GF-D8 (cell line): Measurements from ENCODE around the gene KCTD21.

Experiments used
- DNase-seq: peaks from one replicate; lab custom pipeline; 2025; lab: John Stamatoyannopoulos, UW

The KCTD21 gene

DNA sequence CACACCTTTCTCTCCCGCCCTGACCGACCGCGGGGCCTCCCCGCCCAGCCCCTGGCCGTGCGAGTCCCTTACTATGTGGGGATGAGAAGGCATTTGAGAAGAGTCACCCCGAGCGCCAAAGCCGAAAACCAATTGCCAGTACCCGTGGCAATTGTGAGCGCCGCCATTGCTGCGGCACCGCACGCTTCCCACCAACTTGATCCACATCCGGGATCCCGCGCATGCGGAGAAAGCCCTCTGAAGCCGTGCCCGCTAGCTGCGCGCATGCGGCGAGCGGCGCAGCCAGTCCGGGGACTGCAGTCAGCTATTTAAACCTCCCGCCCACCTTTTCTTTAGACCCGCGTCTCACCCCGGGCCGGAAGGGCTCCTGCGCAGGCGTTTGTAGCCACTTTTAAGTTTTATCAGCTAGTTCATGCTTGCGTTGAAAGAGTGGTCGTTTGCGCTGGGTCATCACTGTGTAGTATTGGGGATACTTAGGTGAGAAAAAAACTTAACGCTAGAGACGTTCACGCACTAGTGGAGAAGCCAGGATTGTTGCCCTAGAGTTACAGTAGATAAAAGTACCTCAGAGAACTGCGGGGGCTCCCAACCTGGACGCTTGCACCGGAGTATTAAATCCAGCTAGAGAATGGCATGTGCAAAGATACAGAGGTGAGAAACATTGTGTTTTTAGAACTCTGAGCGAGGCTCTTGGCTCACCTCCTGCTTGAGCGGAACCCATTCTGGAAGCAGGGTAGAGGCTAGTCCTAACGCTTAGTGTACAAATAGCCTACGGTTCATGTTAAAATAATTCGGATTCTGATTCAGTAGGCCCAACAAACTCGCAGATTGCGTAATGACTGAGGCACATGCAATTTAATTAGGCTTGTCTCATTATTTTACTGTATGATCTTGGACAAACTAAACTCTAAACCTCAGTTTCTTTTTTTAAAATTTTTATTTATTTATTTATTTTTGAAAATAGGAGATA, 48.7 kb downstream of the KCTD21 start, which contains the start of gene ALG8:
TSS of gene ALG8 (minus strand) at position 205 of the 970 bp plus-strand sequence. CDS start at position 167, 38 bp downstream.
- peak; percentile 91 for DNase-seq

DNA sequence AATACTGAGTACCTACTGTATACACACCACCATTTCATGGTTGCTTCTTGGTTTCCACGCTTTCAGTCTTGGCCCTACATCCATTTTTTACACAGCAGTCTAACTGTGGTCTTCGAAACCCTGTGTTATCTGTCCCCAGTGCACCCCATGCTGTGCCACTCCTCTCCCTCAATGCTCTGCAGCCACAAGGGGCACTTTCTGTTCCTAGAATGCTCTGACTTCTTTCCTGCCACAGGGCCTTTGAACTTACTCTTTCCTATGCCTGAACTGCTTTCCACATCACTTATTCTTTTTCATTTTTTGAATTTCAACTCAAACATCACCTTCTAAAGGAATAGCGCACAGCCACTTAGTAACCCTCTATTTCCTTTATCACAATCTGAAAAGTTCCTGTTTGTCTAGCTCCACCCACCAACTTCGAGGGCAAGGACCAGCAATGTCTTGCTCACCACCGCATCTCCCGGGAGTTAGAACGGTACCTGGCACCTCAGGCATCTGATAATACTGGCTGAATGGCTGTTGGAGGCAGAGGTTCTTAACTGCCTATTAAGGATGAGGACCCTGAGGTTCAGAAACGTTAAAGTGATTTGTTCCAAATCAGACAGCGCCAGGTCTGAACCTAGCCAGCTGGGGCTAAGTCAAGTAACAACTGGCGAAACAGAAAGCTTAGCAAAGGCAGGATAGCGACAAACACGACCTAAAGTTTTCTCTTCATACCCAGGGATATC, 49.6 kb downstream of the KCTD21 start:
- peak; percentile 29 for DNase-seq

- DNase-seq, result no peak
These were observed 50.1 kb downstream of the KCTD21 start for GRCh38 chr11:78138291-78138690.

GRCh38 chr11:78132475-78132874, 56.0 kb downstream of the KCTD21 start:
- DNase-seq, result no peak

DNA sequence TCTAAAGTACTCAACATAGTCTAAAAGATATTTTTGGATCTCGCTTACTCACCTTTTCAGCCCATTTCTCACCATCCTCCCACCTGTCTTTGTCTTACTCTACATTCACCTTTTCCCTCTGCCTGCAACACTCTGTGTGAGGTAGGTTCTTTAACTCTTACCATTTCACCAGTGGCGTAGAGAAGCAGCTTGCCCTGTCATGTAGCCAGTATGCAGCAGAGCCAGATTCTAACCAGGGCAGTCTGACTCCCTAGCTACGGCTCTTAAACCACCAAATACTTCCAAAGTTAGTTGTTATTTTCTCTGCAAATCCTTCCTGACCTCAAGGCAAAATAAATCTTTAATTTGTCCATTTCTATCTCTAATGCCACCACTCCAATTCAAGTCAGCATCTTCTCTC, 56.5 kb downstream of the KCTD21 start:
- DNase-seq, result no peak

DNA sequence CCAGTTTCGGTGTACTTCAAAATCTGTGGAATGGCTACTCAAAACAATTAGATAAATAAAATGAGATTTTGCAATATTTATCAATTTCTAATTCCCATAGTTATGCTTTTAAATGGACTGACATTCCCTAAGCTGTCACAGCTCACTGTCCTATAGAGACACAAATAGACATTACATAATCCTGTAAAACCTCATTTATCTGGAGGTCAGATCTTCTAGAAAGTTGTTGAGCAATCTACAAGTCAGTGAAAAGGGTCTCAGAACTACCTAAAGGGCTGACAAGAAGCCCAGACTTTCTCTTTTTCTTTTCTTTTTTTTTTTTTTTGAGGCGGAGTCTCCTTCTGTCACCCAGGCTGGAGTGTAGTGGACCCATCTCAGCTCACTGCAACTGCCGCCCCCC, 61.0 kb downstream of the KCTD21 start:
- DNase-seq, result no peak
